Lung (tissue), 12 donors: ENCODE data around the gene DNAH10. TPM values are rescaled to one million over a fixed set of nuclear protein-coding genes. Genes with fewer than 3 reads are reported as not detected.
A peak's percentile ranks its signal among the peaks of the same experiment; 100 is the strongest.

Experiments used
- ATAC-seq: fragments of 200-7000 bp; cut with Tn5 transposase; one replicate; pipeline ENCODE4 v1.9.1; 2020; ENCODE audit warnings: moderate number of reproducible peaks; ENCODE audit not compliant: insufficient read depth, low FRiP score
- DNase-seq, 3 donors: peaks; one replicate each; pipeline ENCODE4 v3.0.0-alpha.2; 2013 to 2017
- H3K27ac ChIP-seq, 2 donors: one replicate each; pipeline ENCODE4 v1.5.1; 2013; ENCODE audit warnings: mild to moderate bottlenecking in 2 of 2, moderate library complexity in 2 of 2, control low read depth in 1 of 2, inconsistent platforms in 1 of 2, low read depth in 1 of 2, low read length in 1 of 2
- H3K27me3 ChIP-seq, 3 donors: one replicate each; pipeline ENCODE4 v1.5.1; 2013; ENCODE audit warnings: low read length in 2 of 3; ENCODE audit not compliant: control insufficient read depth in 3 of 3, insufficient read depth in 3 of 3
- H3K36me3 ChIP-seq, 4 donors: one replicate each; pipeline ENCODE4 v1.5.1; 2013; ENCODE audit warnings: low read length in 4 of 4, mild to moderate bottlenecking in 1 of 4, moderate library complexity in 1 of 4; ENCODE audit not compliant: control insufficient read depth in 4 of 4, insufficient read depth in 4 of 4
- H3K4me1 ChIP-seq, 5 donors: one replicate each; pipeline ENCODE4 v1.5.1; 2013; ENCODE audit warnings: low read length in 5 of 5, mild to moderate bottlenecking in 2 of 5, moderate library complexity in 1 of 5; ENCODE audit not compliant: control insufficient read depth in 5 of 5, insufficient read depth in 5 of 5
- H3K4me3 ChIP-seq: one replicate; pipeline ENCODE4 v1.5.1; 2013; ENCODE audit warnings: mild to moderate bottlenecking, control low read depth, moderate library complexity
- H3K9ac ChIP-seq, 2 donors: one replicate each; pipeline ENCODE4 v1.5.1; 2013; ENCODE audit warnings: low read length in 2 of 2, control low read depth in 1 of 2; ENCODE audit not compliant: insufficient read depth in 1 of 2
- H3K9me3 ChIP-seq, 4 donors: one replicate each; pipeline ENCODE4 v1.5.1; 2013; ENCODE audit warnings: low read length in 3 of 4, mild to moderate bottlenecking in 1 of 4, moderate library complexity in 1 of 4; ENCODE audit not compliant: control insufficient read depth in 4 of 4, insufficient read depth in 3 of 4
- CTCF ChIP-seq: IDR thresholded peaks from 2 replicates; pipeline ENCODE4 v1.5.1; 2012; ENCODE audit warnings: mild to moderate bottlenecking; ENCODE audit errors: control extremely low read depth, extremely low read depth
- WGBS, 2 donors: extraction: QIAGEN DNeasy Blood & Tissue Kit; methylation state at CpG; one replicate each; pipeline ENCODE4 v1.1.7; 2013; 5-methylcytosine and 5-hydroxymethylcytosine counted together
- polyA plus RNA-seq, 2 donors: library from polyadenylated mRNA; stranded (reverse); fragments of 200-250 nt; gene quantifications; one replicate each; pipeline ENCODE4 v1.2.1, GENCODE V29; 2013
- total RNA-seq, 2 donors: library from RNA; depleted of rRNA in 1 of 2; stranded (reverse); fragments of >200 nt in 1 of 2; gene quantifications; one replicate each; pipeline ENCODE4 v1.2.1, GENCODE V29; 2014 to 2021
- donor health status: control.
- donor health status: control.
- donor health status: Bipolar disorder and iron deficiency.
- donor health status: healthy.
- donor health status: DM: yes; HTN: yes; CAD: no.

The DNAH10 gene
- total and polyA plus RNA-seq, 4 donors: 2.0 to 21.7 (median 9.1) TPM

GRCh38 chr12:123892180-123892559, 130.1 kb downstream of the DNAH10 start:
- ATAC-seq (no peak), DNase-seq (no peak)
- peaks cover 0 to 13% (median 7%) of the 10 kb centered on the region in 5 donors for H3K4me1 ChIP-seq
- H3K27ac ChIP-seq: no peak overlapping the region
- no peak overlapping the region for H3K4me3 ChIP-seq
- H3K36me3 ChIP-seq: no peaks in the 10 kb centered on the region
- H3K9me3 ChIP-seq: peaks cover 0 to 4% (median 0%) of the 10 kb centered on the region in 4 donors
- peaks cover 0 to 12% (median 6%) of the 10 kb centered on the region in 3 donors for H3K27me3 ChIP-seq
- no peak for TF ChIP-seq CTCF
- no peak overlapping the region for H3K9ac ChIP-seq
- WGBS, 2 donors: 84 to 88% methylated on average over 9 of the region's 9 CpGs

GRCh38 chr12:123892853-123893252, 130.8 kb downstream of the DNAH10 start:
- no peak for TF ChIP-seq CTCF
- no peaks in the 10 kb centered on the region for H3K36me3 ChIP-seq
- H3K27ac ChIP-seq: no peak overlapping the region
- ATAC-seq (no peak), DNase-seq (peak in 1 of 3 donors; percentile 10)
- peaks cover 0 to 12% (median 6%) of the 10 kb centered on the region in 3 donors for H3K27me3 ChIP-seq
- no peak overlapping the region for H3K9ac ChIP-seq
- peaks cover 0 to 15% (median 7%) of the 10 kb centered on the region in 5 donors for H3K4me1 ChIP-seq
- H3K9me3 ChIP-seq: peaks cover 0 to 4% (median 0%) of the 10 kb centered on the region in 4 donors
- WGBS, 2 donors: 70 to 72% methylated on average over 10 of the region's 10 CpGs
- no peak overlapping the region for H3K4me3 ChIP-seq

- Histone ChIP-seq H3K4me1 (peaks cover 0 to 15% (median 7%) of the 10 kb centered on the region in 5 donors), H3K9me3 (peaks cover 0 to 4% (median 0%) of the 10 kb centered on the region in 4 donors), H3K36me3 (no peaks in the 10 kb centered on the region), H3K9ac (no peak overlapping the region), H3K27me3 (peaks cover 0 to 12% (median 6%) of the 10 kb centered on the region in 3 donors), H3K4me3 (no peak overlapping the region), H3K27ac (no peak overlapping the region)
- ATAC-seq (no peak), DNase-seq (no peak)
- TF ChIP-seq CTCF: no peak
- 72 to 76% methylated on average over 9 of the region's 9 CpGs for WGBS, 2 donors
Observed at GRCh38 chr12:123893276-123893675, 131.2 kb downstream of the DNAH10 start.

GRCh38 chr12:123894823-123895345, 132.8 kb downstream of the DNAH10 start:
- Histone ChIP-seq H3K4me1 (peaks cover 0 to 15% (median 7%) of the 10 kb centered on the region in 5 donors), H3K9ac (no peak overlapping the region), H3K9me3 (no peaks in the 10 kb centered on the region), H3K27ac (no peak overlapping the region), H3K4me3 (no peak overlapping the region), H3K36me3 (no peaks in the 10 kb centered on the region), H3K27me3 (peaks cover 0 to 6% (median under 1%) of the 10 kb centered on the region in 3 donors)
- no peak for TF ChIP-seq CTCF
- DNase-seq (peak in 2 of 3 donors; percentile 59 to 70), ATAC-seq (no peak)
- WGBS, 2 donors: 51 to 65% methylated on average over 4 of the region's 4 CpGs
